Kidney epithelial cell (primary cell): ENCODE data around the gene RNH1. TPM values are rescaled to one million over a fixed set of nuclear protein-coding genes. Genes with fewer than 3 reads are reported as not detected.
"Not testable (repeated sequence)": the region's sequence is repeated elsewhere in the genome, so short reads cannot be mapped to it uniquely, and the experiment has no call there.

Source experiments
- DNase-seq: peaks from one replicate; pipeline ENCODE4 v3.0.0-alpha.2; 2010; ENCODE audit warnings: low read depth
- H3K27me3 ChIP-seq: 2 replicates; pipeline ENCODE4 v1.6.0; 2011; ENCODE audit warnings: low read length; ENCODE audit not compliant: control insufficient read depth, insufficient read depth
- H3K36me3 ChIP-seq: 2 replicates; pipeline ENCODE4 v1.5.1; 2011; ENCODE audit warnings: low read length; ENCODE audit not compliant: control insufficient read depth, insufficient read depth
- H3K4me3 ChIP-seq: 2 replicates; pipeline ENCODE4 v1.5.1; 2011; ENCODE audit warnings: low read depth, mild to moderate bottlenecking, control low read depth, low read length
- CTCF ChIP-seq: IDR thresholded peaks from 2 replicates; pipeline ENCODE4 v1.5.1; 2011; ENCODE audit warnings: mild to moderate bottlenecking, moderate library complexity, low read length, control low read depth, inconsistent platforms; ENCODE audit not compliant: insufficient read depth, poor library complexity, severe bottlenecking
- total RNA-seq: library from RNA; depleted of rRNA; stranded (reverse); fragments of >200 nt; gene quantifications from 2 replicates; pipeline ENCODE4 v1.2.3, GENCODE V29; 2015

RNH1 gene
- total RNA-seq, 1 donor from 2014 or later, result 229 TPM

GRCh38 chr11:472272-472671 lies 34.8 kb downstream of the RNH1 start:
- Histone ChIP-seq H3K27me3 (no peaks in the 10 kb centered on the region), H3K4me3 (no peak overlapping the region)
- no peak for DNase-seq

GRCh38 chr11:471468-472145 lies 35.4 kb downstream of the RNH1 start:
- Histone ChIP-seq H3K36me3 (no peaks in the 10 kb centered on the region), H3K4me3 (no peak overlapping the region), H3K27me3 (no peaks in the 10 kb centered on the region)
- TF ChIP-seq CTCF, result no peak
- no peak for DNase-seq

More at GRCh38 chr11:472272-472671, 34.8 kb downstream of the RNH1 start:
- H3K36me3 ChIP-seq, result no peaks in the 10 kb centered on the region
- TF ChIP-seq CTCF, result no peak

- H3K4me3 ChIP-seq, result no peak overlapping the region
- TF ChIP-seq CTCF, result no peak
- H3K27me3 ChIP-seq, result no peaks in the 10 kb centered on the region
- H3K36me3 ChIP-seq, result no peaks in the 10 kb centered on the region
- peak; percentile 18 for DNase-seq
Observed at GRCh38 chr11:469684-470560, 37.1 kb downstream of the RNH1 start.

DNA sequence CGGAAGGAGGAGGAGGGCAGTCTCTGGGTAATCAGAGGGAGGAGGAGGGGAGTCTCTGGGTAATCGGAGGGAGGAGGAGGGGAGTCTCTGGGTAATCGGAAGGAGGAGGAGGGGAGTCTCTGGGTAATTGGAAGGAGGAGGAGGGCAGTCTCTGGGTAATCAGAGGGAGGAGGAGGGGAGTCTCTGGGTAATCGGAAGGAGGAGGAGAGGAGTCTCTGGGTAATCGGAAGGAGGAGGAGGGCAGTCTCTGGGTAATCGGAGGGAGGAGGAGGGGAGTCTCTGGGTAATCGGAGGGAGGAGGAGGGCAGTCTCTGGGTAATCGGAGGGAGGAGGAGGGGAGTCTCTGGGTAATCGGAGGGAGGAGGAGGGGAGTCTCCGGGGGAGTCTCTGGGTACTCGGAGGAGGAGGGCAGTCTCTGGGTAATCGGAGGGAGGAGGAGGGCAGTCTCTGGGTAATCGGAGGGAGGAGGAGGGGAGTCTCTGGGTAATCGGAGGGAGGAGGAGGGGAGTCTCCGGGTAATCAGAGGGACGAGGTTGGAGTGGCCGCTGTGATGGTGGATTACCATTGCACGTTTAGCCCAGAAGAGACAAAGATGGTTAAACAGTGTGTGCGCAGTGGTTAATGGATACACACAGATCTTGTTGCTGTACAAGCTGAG lies 37.9 kb downstream of the RNH1 start:
- not testable (repeated sequence) for DNase-seq, H3K27me3 ChIP-seq, H3K4me3 ChIP-seq, H3K36me3 ChIP-seq

DNA sequence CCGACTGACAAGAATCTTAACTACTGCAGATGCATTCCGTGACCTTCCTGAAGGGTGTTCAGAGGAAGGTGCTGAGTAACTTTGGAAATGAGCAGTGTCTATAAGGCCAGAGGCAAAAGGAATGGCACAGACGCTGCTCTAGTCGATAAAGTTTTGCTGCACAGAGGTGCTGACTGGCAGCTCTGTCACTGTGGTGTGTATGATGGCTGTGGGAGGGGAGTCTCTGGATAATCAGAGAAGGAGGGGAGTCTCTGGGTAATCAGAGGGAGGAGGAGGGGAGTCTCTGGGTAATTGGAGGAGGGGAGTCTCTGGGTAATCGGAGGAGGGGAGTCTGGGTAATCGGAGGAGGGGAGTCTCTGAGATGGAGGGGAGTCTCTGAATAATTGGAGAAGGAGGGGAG lies 38.5 kb downstream of the RNH1 start:
- no peak for TF ChIP-seq CTCF
- H3K4me3 ChIP-seq, result no peak overlapping the region
- DNase-seq, result no peak
- no peaks in the 10 kb centered on the region for H3K27me3 ChIP-seq
- H3K36me3 ChIP-seq, result no peaks in the 10 kb centered on the region

DNA sequence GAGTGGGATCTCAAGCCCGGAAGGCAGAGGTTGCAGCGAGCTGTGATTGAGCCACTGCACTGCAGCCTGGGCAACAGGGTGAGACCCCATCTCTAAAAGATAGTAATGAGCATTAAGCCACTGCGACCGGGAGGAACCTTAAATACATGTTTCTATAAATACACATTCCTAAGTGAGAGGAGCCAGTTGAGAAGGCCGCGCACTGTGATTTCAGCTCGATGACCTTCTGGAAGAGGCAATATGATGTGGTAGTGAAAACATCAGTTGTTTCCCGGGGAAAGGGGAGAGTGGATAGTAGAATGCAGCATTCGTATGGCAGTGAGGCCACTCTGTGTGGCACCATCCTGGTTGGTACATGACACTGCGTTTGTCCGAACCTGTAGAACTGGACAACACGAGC lies 39.0 kb downstream of the RNH1 start:
- DNase-seq, result no peak
- Histone ChIP-seq H3K4me3 (no peak overlapping the region), H3K36me3 (no peaks in the 10 kb centered on the region), H3K27me3 (no peaks in the 10 kb centered on the region)
- no peak for TF ChIP-seq CTCF
